NOMO-1 (cell line): Measurements from ENCODE around the gene L3MBTL4.

ENCODE experiments used
- DNase-seq, 2 experiments: peaks; one replicate each; lab custom pipeline; 2025; ENCODE audit not compliant: unreplicated experiment in 2 of 2; lab: John Stamatoyannopoulos, UW

Gene L3MBTL4

DNA sequence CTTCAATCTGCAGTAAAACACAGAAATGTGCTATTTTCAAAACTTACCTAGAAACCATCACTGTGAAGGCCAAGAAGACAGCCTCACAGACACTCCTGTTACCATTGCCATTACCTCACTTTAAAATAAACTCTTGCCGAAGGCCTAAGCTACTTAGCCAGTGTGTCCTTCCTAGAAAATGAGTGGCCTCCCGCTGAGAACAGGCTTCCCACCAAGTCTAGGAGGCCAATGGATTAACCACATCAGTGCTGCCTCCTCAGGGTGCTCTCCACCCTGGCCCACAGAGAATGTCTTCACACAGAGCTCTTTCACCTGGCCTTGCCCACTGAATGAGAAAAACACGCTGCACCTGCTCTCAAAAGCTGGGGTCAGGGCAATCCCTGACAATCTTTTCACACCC, 47.5 kb downstream of the L3MBTL4 start:
- DNase-seq, result no peak

GRCh38 chr18:6366776-6367175, 47.9 kb downstream of the L3MBTL4 start:
- DNase-seq, result no peak

DNA sequence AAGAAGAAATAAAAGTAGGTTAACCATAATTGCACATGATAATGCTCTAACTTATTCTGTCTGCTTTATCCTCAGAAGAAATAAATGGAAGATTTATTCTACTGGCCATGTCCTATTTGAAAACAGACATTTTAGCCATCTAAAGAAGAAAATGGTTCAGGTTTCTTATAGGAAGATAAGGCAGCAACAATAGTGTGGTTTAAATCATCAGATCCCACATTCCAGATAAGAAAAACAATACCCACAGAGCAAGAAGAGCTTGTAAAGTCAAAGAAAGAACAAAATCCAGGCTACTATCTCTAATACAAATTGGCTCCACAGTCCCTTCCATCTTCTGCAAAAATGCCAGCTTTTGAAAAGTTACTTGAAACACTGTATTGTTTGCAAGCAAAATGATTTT, 49.3 kb downstream of the L3MBTL4 start:
- DNase-seq, result no peak

DNA sequence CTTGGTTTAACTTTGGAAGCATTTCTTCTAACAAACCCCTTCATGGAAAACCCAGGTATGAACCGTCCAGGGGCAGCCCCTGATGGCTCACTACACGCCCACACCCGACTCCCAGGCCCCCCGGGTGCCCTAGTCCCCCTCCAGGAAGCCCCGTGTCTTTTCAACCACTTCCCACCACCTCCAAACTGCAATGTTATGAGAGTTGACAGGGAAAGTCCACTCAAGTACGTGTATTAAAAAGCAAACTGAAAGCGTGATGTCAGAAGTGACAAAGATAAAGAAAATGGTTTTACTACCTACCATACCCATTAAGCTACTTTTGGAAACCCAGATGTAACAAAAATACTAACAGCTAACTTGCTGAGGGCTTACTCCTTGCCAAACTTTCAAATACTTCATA, 51.5 kb downstream of the L3MBTL4 start:
- no peak for DNase-seq

- no peak for DNase-seq
Measured at GRCh38 chr18:6362559-6363129, 52.1 kb downstream of the L3MBTL4 start.

- no peak for DNase-seq
Measured at GRCh38 chr18:6357668-6358067, 57.0 kb downstream of the L3MBTL4 start.

DNA sequence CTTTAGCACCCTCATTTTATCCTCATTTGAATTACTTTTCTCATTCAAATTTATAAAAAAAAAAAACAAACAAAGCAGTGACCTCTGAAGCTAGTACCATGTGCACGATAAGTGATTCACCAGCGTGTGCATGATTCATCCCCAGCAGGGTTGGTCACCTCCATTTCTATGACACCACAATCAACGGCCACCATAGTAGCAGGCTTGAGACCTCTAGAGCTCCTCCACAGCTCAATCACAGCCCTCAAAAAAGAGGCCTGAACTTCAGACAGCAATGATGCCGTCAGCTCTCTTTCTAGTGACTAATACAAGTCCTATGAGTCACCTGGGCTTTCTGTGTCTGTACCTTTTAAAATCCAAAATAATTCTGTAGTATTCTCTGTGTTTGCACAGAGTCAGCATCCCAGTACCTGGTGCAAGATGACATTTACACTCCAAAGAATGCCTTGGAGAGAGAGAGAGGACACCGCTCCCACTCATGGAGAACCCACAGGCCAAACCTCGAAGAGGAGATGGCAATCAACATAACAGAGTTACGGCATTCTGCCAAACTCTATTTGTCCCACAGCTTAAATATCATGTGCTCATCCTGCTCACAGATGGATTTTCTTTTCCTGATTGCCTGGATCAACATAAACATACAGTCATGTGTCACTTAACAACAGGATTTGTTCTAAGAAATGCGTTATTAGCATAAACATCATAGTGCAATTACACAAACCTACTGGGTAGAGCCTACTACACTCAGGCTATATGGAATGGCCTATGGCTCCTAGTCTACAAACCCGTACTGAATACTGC, 58.7 kb downstream of the L3MBTL4 start:
- DNase-seq, result no peak

DNA sequence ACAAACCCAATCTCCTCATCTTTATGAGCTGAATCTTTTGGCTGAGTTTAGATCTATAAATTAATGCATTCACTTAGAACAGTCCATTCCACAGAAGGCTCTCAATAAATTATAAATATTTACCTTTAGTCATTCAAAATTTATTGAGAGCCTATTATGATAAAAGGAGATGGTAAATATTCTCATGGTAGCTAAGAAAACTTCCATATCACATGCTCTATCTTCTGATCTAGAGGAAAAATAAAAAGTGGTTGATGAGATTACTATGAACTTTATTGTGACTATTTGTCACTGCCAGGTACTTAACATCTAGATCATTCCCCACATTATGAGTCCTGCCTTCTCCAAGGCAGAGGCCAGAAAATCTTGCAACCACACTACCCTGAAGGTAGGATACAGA, 62.4 kb downstream of the L3MBTL4 start:
- no peak for DNase-seq

- DNase-seq, result no peak
Measured at GRCh38 chr18:6342990-6343389, 71.7 kb downstream of the L3MBTL4 start.

GRCh38 chr18:6341709-6342108, 73.0 kb downstream of the L3MBTL4 start:
- DNase-seq, result no peak

DNA sequence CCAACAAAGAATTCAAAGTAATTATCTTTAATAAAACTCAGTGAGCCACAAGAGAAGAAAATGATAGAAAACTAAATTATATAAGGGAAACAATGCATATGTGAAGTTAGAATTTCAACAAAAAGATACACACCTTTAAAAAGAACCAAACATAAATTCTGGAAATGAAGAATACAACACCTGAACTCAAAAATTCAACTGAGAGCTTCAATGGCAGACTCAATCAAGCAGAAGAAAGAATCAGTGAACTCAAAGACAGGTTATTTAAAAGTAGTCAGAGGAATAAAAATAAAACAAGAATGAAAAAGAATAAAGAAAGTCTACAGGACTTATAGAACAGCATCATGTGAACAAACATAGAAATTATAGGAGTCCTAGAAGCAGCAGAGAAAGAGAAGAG, 73.4 kb downstream of the L3MBTL4 start:
- no peak for DNase-seq

DNA sequence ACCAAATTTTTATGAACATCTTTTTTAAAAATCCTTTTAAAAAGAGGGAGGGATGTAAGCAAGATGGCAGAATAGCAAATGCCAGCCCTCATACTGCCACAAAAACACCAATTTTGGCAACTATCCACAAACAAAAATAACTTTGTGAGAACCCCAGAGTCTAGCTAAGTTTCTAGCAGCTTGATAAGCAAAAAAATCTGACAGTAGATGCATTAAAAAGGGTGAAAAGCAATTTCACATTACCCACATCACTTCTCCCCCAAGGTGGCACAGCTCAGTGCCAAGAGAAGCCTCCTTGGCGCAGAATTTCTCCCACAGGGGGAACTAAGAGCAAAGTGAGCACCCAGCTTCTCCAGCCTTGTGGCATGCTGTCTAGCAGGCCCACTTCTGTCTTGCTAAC, 74.6 kb downstream of the L3MBTL4 start:
- DNase-seq, result no peak

DNA sequence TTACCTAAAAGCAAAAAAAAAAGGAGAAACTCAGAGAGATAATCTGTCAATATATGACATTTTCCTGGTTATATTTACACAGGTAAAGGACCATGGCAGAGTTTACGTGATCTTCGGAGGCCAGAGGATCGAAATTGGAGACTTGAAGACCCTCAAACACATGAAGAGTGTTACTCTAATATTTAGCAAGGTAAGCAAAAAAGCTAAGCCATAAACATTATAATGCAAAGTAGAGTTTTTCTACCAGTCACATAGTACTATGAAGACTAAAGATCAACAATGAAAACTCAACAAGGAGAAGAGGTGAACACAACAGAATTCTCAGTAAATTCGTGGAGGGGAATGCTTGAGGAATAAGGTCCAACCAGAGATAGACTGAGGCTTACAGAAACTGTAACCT, 78.5 kb downstream of the L3MBTL4 start:
- no peak for DNase-seq

DNA sequence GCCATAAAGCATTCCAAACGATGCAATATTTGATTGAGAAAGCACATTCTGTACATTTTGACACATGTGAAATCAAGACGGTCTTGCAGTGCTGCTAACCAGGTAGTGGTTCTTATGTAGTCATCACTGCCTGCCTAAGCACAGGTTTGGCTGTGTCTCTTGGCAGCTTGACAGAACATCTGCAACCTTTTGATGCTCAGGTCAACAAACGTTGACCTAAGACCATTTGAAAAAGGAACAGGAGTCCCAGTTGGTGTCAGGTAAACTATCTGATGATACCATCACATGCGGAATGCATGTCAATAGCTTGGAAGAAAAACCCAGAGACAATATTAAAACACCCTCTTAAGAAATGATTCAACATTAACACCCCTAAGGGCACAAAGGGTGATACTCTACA, 80.7 kb downstream of the L3MBTL4 start:
- no peak for DNase-seq

GRCh38 chr18:6331872-6332271, 82.8 kb downstream of the L3MBTL4 start:
- no peak for DNase-seq

DNA sequence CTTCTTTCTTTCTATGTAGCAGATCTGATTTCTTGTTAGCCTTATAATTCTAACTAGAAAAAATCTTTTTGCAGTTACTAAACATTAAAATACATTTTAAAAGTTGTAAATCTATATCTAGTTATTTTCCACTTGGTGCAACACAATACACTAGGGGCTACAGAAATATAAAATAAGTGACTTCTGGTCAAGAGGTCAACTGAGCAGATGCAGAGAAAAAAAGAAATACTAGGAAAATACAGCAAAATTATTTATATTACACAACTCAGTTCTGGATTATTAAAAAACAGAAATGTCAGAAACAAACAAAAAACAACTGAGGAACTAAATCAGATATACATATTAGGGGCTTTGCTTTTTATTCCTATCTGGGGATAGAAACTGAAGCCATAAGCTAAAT, 83.9 kb downstream of the L3MBTL4 start:
- DNase-seq, result no peak

DNA sequence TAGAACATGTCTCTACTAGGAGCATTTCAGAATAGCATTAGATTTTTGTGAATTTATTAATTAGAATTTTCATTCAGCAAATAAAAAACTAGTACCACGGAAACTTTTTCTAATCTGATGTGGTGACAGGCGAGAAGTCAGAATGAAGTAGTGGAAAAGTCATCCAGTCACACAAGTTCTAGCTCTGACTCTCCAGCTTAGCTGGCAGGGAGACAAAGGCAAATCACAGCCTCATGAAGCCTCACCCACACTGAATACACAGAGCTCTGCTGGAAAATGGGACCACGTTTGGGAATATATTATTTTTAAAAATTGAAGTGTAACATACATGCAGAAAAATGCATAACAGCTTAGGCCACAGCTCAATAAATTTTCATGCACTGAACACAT, 86.1 kb downstream of the L3MBTL4 start:
- no peak for DNase-seq

- no peak for DNase-seq
Measured at GRCh38 chr18:6327895-6328620, 86.7 kb downstream of the L3MBTL4 start.

GRCh38 chr18:6327485-6327884, 87.2 kb downstream of the L3MBTL4 start:
- no peak for DNase-seq

- no peak for DNase-seq
Measured at GRCh38 chr18:6326566-6326965, 88.1 kb downstream of the L3MBTL4 start.

DNA sequence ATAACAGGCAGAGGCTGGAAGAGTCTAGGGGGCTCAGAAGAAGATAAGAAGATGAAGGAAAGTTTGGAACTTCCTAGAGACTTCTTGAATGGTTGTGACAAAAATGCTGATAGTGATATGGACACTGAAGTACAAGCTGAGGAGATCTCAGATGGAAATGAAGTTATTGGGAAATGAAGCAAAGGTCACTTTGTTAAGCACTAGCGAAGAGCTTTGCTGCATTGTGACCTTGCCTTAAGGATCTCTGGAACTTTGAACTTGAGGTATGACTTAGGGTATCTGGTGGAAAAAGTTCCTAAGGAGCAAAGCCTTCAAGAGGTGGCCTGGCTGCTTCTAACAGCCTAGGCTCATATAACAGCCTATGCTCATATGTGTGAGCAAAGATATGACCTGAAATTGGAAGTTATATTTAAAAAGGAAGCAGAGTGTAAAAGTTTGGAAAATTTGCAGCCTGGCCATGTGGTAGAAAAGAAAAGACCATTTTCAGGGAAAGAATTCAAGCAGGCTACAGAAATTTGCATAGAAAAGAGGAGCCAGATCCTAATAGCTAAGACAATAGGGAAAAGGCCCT, 91.3 kb downstream of the L3MBTL4 start:
- DNase-seq, result no peak
